ENCODE data around the gene MTHFSD. TPM values are rescaled to one million over a fixed set of nuclear protein-coding genes. Genes with fewer than 3 reads are reported as not detected.

Gene MTHFSD
- total RNA-seq, 4 donors from 2014 or later = 9.0 to 23.2 (median 16.1) TPM

- TF ChIP-seq CTCF (IDR thresholded peaks at IDR 0.05; ENCODE audit: low read depth) = no peak
Measured at GRCh38 chr16:86521236-86522197, 33.5 kb downstream of the MTHFSD start.

GRCh38 chr16:86520317-86521210, 34.5 kb downstream of the MTHFSD start:
- TF ChIP-seq CTCF (IDR thresholded peaks at IDR 0.05; ENCODE audit: low read depth) = no peak

- no peak for TF ChIP-seq CTCF (IDR thresholded peaks at IDR 0.05; ENCODE audit: low read depth)
Measured at GRCh38 chr16:86519649-86520316, 35.3 kb downstream of the MTHFSD start.

GRCh38 chr16:86519007-86519648, 35.9 kb downstream of the MTHFSD start:
- TF ChIP-seq CTCF (IDR thresholded peaks at IDR 0.05; ENCODE audit: low read depth) = no peak

- no peak for TF ChIP-seq CTCF (IDR thresholded peaks at IDR 0.05; ENCODE audit: low read depth)
Measured at GRCh38 chr16:86517652-86518258, 37.3 kb downstream of the MTHFSD start.

GRCh38 chr16:86517033-86517432, 38.0 kb downstream of the MTHFSD start:
- TF ChIP-seq CTCF (IDR thresholded peaks at IDR 0.05; ENCODE audit: low read depth) = no peak

Data from subcutaneous adipose tissue (tissue), 4 donors.